ENCODE data around the gene LAMP5.

LAMP5 gene

GRCh38 chr20:9514461-9515213 is at the start of gene LAMP5:
Gene LAMP5 (plus strand): TSS chr20:9514590. CDS start chr20:9514853, 263 bp downstream.
- DNase-seq (ENCODE audit: low read depth in 2 of 2): no peak

GRCh38 chr20:9467995-9468394 is 46.4 kb upstream of the LAMP5 start:
- no peak for DNase-seq (ENCODE audit: low read depth in 2 of 2)

DNA sequence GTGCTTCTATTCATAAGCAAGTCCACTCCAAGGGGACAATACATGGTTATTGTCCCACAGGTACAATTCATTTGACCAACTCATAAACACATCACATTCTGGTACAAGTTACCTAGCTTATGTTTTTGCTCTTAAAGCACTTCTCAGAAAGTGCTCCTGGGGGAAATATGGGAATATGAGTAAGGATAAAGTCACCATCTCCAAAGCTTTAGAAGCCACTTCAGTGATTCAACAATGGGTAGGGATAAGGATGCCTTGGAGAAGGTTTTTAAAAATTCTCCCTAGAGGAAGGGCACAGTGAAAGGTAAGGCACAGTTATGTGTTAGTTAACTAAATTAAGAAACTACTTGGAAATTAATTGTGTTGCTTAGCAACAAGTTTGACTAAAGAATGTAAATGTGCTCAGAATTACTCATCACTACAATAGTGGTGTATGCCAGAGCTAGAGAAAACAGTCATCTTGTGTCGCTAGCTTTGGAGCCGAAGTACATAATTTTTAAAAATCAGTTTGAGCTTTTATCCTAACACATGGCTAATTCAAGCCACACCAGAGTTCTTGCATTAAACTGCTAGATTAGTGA is 39.5 kb upstream of the LAMP5 start:
- DNase-seq (ENCODE audit: low read depth in 2 of 2): no peak

DNA sequence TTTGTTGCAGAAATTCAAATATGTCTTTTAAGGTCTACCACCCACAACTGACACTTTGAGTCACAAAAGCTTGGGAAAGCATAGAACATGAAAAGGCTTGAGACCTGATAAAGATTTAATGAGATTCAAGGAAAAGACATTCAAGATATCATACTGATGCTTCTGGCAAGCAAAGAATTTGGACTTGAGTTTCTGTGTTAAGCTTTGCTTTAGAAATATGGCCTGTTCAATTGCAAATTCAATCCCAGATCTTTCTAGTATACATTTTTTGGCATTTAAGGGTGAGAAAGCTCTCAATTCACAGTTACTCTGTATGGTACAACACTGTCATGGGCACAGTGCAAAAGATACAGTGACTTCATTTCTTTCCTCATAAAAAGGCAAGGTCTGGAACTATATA is 38.9 kb upstream of the LAMP5 start:
- no peak for DNase-seq (ENCODE audit: low read depth in 2 of 2)

DNA sequence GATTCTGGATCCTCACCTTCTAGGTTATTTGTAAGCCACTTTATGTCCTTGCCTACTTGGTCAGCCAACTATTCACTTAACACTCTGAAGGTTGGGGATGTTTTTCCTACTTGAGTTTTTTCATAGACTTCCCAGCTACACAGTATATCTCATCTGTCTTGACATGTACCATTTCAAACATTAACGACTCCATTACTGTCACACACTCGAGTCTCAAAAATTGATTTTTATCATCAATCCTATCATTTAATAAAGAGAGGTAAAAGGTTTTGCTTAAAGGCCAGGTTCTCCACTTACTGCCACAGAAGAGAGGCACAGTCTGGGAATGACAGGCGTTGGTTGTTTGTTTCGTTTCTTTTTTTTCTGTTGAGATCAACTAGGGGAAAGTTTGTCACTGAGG is 38.2 kb upstream of the LAMP5 start:
- no peak for DNase-seq (ENCODE audit: low read depth in 2 of 2)

DNA sequence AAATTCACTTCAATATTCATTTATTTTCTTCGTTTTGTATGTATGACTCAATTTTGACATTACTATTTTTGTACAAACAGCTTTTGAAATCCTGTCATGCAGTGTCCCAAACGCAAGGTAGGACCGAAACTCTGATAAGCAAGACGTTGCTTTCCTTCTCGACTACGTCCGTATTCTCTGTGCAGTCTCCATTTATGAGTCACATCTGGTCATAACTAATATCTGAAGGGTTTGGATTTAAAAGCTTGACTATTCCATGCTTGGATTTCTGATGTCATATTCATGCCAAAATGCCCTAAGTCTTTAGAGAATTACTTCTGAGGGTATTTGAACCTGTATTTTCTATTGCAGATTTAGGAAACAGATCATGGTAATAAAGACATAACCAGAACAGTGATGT is 37.8 kb upstream of the LAMP5 start:
- no peak for DNase-seq (ENCODE audit: low read depth in 2 of 2)

- DNase-seq (ENCODE audit: low read depth in 2 of 2): no peak
These were observed 35.6 kb upstream of the LAMP5 start for GRCh38 chr20:9478771-9479170.

DNA sequence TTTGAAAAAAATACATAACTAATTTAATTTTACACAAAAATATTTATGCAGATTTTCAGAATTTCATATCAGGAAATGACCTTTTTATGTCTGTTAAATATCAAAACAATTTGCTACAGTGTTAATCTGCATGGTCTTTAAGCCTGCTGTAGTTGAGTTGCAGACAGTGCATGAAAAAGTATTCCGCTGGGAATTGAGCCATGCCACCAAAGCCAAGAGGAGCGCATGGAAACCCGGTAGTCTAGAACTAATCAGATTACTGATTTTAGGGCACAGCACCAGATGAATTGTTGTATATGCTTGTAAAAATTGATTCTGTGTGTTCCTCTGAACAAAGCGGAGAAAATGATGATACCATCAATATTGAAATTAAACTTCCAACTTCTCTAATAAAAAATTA is 34.3 kb upstream of the LAMP5 start:
- no peak for DNase-seq (ENCODE audit: low read depth in 2 of 2)

GRCh38 chr20:9482180-9482579 is 32.2 kb upstream of the LAMP5 start:
- DNase-seq (ENCODE audit: low read depth in 2 of 2): no peak

DNA sequence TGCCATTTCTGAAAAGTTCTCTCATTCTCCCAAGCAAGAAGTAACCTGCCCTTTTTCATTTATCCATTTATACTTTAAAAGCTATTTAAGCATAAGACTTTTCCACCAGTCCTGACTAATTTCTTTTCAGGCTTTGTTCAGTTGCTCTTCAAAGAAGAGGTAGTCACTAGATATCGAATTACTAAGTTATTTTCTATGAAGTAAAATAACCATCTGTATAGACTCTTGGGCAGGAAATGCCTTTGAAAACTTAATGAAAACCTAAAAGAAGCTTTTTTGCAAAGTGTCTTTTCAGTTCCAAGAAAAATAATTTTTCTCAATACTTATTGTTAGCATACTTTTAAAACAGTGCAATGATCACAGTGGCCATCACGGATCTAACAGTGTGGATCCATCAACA is 31.3 kb upstream of the LAMP5 start:
- DNase-seq (ENCODE audit: low read depth in 2 of 2): no peak

GRCh38 chr20:9485614-9486340 is 28.6 kb upstream of the LAMP5 start:
- DNase-seq (ENCODE audit: low read depth in 2 of 2): no peak

DNA sequence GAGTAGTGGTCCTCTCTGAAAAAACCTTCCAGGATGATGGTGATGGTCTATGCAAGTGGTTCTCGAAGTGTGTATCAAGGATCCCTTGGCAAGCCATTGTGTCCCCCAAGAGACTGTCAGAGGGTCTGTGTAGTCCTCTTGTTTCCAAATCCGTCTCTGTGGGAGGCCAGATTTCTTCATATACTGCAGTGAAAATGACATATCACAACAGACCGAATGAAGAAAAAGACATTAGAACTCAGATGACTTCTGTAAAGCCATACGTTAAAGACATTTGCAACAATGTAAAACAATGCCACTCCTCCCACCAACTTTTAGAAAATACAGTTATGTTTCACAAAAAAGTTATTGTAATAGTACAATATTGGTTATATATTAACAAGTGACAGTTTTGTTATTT is 27.2 kb upstream of the LAMP5 start:
- no peak for DNase-seq (ENCODE audit: low read depth in 2 of 2)

DNA sequence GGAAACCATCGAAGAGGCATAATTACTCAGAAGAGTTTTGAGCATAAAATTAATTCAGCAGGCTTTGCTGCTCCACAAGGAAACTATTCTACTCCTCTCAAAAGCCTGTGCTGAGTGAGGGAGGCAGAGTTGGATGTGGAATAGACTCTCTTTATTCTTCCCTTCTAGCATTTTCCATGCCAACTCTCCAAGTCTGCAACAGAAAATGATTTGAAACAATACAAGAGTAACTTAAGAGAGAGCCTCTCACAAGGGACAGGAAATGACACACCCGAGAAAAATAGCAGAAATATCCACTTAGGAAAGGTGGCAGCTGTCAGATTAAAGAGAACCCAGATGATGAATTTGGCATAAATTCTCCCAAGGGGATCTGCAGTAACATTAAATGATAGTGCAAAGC is 26.3 kb upstream of the LAMP5 start:
- no peak for DNase-seq (ENCODE audit: low read depth in 2 of 2)

DNA sequence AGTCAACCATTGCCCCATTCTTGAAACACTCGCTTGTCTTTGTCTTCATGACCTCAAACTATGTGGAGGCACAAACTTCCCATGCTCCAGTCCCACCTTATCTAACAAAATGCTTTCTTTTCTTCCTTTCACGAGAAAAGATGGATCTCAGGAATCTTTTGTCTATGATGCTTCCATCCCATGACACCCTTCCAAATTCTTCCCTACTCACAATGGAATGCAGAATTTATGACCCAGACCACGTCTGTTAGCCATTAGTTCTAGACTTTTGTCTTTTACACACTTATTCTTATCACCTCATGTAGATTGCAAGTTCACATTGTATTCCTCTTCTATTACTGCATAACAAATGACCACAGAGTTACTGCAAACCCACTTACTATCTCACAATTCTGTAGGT is 24.2 kb upstream of the LAMP5 start:
- no peak for DNase-seq (ENCODE audit: low read depth in 2 of 2)

DNA sequence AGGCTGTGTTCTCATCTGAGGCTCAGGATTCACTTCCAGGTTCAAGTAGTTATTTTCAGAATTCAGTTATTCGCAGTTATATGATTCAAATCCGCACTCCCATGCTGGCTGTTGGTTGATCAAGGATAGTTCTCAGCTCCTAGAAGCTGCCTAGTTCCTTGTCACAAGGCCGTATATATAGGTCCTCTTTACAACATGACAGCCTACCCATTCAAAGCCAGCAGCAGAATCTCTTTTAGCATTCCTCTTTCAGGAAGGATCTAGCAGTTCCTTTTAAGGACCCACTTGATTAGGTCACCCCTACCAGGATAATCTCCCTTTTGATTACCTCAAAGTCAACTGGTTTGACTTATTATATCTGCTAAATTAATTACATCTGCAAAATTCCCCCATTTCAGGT is 23.8 kb upstream of the LAMP5 start:
- no peak for DNase-seq (ENCODE audit: low read depth in 2 of 2)

DNA sequence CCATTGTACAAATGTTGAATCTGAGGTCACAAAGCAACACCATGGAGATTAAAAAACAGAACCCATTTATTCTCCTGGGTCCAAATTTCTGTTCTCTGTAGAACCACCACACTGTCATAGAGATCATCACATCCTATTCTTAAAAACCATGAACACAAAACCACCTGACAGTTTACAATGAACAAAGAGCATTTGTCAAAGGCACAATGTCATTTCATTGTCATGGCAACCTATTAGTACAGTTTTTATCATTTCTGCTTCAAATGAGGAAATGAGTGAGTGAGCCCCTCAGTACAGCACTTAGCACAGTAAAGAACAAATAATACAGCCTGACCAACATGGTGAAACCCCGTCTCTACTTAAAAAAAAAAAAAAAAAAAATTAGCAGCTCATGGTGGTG is 23.1 kb upstream of the LAMP5 start:
- no peak for DNase-seq (ENCODE audit: low read depth in 2 of 2)

- DNase-seq (ENCODE audit: low read depth in 2 of 2): no peak
These were observed 22.3 kb upstream of the LAMP5 start for GRCh38 chr20:9492067-9492466.

- DNase-seq (ENCODE audit: low read depth in 2 of 2): no peak
These were observed 20.6 kb upstream of the LAMP5 start for GRCh38 chr20:9493803-9494202.

DNA sequence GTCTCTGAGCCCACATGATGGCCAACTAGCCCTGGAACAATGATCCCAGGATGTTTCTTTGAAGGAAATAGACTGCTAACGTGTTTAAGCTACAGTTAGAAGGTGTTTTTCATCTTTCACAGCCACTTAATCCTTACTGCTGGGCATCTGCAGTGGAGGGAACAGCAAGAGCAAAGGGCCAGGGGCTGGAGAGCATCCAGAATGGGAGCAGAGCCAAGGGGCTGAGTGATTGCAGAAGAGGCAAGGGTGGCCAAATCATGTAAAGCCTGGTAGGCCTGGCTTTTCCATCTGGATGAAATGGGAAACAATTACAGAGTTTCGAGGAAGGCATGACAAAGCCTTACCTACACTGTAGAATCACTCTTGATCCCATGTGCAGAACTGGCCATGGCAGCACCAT is 18.7 kb upstream of the LAMP5 start:
- DNase-seq (ENCODE audit: low read depth in 2 of 2): no peak

DNA sequence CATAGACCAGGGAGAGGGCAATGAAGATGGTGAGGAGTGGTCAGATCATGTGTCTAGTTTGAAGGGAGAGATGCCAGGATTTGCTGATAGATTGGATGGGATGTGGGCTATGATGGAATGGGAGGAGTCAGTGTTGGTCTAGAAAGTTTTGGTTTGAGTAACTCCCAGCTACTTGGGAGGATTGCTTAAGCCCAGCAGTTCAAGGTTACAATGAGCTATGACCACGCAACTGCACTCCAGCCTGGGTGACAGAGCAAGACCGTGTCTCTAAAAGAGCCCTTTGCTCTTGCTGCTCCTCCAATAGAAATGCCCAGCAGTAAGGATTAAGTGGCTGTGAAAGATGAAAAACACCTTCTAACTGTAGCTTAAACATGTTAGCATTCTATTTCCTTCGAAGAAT is 18.2 kb upstream of the LAMP5 start:
- DNase-seq (ENCODE audit: low read depth in 2 of 2): no peak

DNA sequence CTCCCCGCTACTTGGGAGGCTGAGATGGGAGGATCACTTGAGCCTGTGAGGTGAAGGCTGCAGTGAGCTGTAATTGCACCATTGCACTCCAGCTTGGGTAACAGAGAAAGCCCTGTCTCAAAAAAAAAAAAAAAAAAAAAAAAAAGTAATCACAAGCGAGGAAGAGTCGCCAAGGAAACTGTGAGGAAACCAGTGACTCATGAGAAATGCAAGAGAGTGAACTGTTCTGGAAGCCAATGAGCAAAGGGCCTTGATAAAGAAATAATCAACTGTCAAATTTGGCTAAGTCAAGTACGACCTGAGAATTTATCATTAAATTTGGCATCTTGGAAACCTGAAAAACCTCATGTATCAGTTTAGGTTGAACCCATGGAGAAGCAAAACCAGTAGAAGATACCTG is 16.1 kb upstream of the LAMP5 start:
- no peak for DNase-seq (ENCODE audit: low read depth in 2 of 2)

DNA sequence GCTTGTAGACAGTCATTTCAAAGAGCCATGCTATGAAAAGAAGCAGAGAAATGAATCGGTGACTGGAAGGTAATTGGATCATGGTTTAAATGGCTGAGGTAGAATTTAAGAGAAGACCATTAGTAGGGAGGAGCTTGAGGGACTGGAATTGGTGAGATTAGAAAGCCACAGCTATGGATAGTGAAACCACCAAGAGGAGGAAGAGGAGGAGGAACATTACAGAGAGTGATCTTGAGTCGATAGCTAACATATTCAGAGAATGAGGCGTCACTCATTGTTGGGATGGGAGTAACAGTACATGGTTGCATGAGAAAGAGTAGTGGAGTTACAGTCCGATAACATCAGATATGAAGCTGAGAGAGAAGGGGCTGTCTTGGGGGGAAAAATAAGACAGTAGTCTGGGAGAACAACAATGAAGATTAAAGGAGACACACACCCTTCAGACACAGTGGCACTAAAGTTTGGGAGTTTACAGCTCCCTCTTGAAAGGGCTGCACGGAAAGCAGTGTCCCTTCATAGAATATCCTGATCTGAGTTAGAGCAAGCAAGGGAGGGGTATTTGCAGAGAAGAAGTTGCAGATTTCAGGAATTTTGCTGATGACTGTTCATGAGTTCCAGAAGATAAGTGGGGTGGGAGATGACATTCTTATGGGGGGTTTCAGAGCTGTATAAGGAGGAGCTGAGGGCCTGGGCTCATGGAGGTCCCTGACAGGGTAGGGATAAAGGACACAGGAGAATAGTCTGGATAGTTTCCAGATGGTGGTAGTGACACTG is 15.1 kb upstream of the LAMP5 start:
- DNase-seq (ENCODE audit: low read depth in 2 of 2): no peak
